SK-N-DZ (cell line): ENCODE measurements around the gene DIAPH3.

Source experiments
- DNase-seq: peaks from one replicate; pipeline ENCODE4 v3.0.0-alpha.2; 2015; ENCODE audit warnings: low spot score

DIAPH3 gene

GRCh38 chr13:60152904-60153303 lies 10.8 kb downstream of the DIAPH3 start:
- no peak for DNase-seq

GRCh38 chr13:60152114-60152513 lies 11.6 kb downstream of the DIAPH3 start:
- DNase-seq = no peak

GRCh38 chr13:60150538-60150937 lies 13.2 kb downstream of the DIAPH3 start:
- DNase-seq = no peak

- DNase-seq = no peak
Measured at GRCh38 chr13:60148918-60149317, 14.8 kb downstream of the DIAPH3 start.

- no peak for DNase-seq
Measured at GRCh38 chr13:60147361-60147760, 16.4 kb downstream of the DIAPH3 start.

GRCh38 chr13:60146471-60146870 lies 17.3 kb downstream of the DIAPH3 start:
- no peak for DNase-seq

GRCh38 chr13:60143775-60144174 lies 20.0 kb downstream of the DIAPH3 start:
- no peak for DNase-seq

GRCh38 chr13:60139272-60139671 lies 24.5 kb downstream of the DIAPH3 start:
- DNase-seq = no peak

GRCh38 chr13:60138674-60139073 lies 25.1 kb downstream of the DIAPH3 start:
- DNase-seq = no peak

GRCh38 chr13:60137911-60138560 lies 25.7 kb downstream of the DIAPH3 start:
- no peak for DNase-seq

- no peak for DNase-seq
Measured at GRCh38 chr13:60135344-60135743, 28.4 kb downstream of the DIAPH3 start.

GRCh38 chr13:60134376-60134775 lies 29.4 kb downstream of the DIAPH3 start:
- DNase-seq = no peak

- DNase-seq = no peak
Measured at GRCh38 chr13:60121337-60121687, 42.4 kb downstream of the DIAPH3 start.

- no peak for DNase-seq
Measured at GRCh38 chr13:60120617-60121336, 43.0 kb downstream of the DIAPH3 start.

GRCh38 chr13:60118696-60119400 lies 44.9 kb downstream of the DIAPH3 start:
- no peak for DNase-seq

GRCh38 chr13:60114499-60115028 lies 49.2 kb downstream of the DIAPH3 start:
- no peak for DNase-seq

- DNase-seq = no peak
Measured at GRCh38 chr13:60112771-60113170, 51.0 kb downstream of the DIAPH3 start.

GRCh38 chr13:60111691-60112090 lies 52.0 kb downstream of the DIAPH3 start:
- DNase-seq = no peak

- DNase-seq = no peak
Measured at GRCh38 chr13:60109285-60109684, 54.4 kb downstream of the DIAPH3 start.

GRCh38 chr13:60108589-60108988 lies 55.1 kb downstream of the DIAPH3 start:
- DNase-seq = no peak

GRCh38 chr13:60099631-60100420 lies 63.9 kb downstream of the DIAPH3 start:
- DNase-seq = no peak

- DNase-seq = no peak
Measured at GRCh38 chr13:60095300-60095699, 68.4 kb downstream of the DIAPH3 start.
